Adrenal gland (tissue), 12 donors: ENCODE measurements around the gene AVPR2. TPM values are rescaled to one million over a fixed set of nuclear protein-coding genes. Genes with fewer than 3 reads are reported as not detected.

ENCODE experiments used
- DNase-seq, 7 donors: peaks; one replicate each; pipeline ENCODE4 v3.0.0-alpha.2; 2019 to 2020
- H3K27ac ChIP-seq, 5 donors: fragments of 200-600 bp; sonication (generic) in 4 of 5; 1 replicate in 3 of 5; 2 replicates in 2 of 5; pipeline versions ENCODE4 v1.5.1 to v1.8.0; 2016 to 2020; ENCODE audit warnings: mild to moderate bottlenecking in 1 of 5
- H3K27me3 ChIP-seq: fragments of 200-600 bp; 2 replicates; pipeline ENCODE4 v1.8.0; 2021
- H3K36me3 ChIP-seq, 2 donors: fragments of 200-600 bp; replicated peaks in 1 of 2; 1 replicate in 1 of 2; 2 replicates in 1 of 2; pipeline versions ENCODE4 v1.5.1 to v1.8.0; 2018 to 2022
- H3K4me1 ChIP-seq, 2 donors: fragments of 200-600 bp; replicated peaks in 1 of 2; 1 replicate in 1 of 2; 2 replicates in 1 of 2; pipeline versions ENCODE4 v1.5.1 to v1.8.0; 2018 to 2021
- H3K4me3 ChIP-seq, 4 donors: fragments of 200-600 bp; sonication (generic) in 3 of 4; one replicate each; pipeline ENCODE4 v1.5.1; 2016 to 2018
- H3K9me3 ChIP-seq, 3 donors: fragments of 200-600 bp; sonication (generic) in 1 of 3; replicated peaks in 1 of 3; 1 replicate in 2 of 3; 2 replicates in 1 of 3; pipeline versions ENCODE4 v1.5.1 to v1.8.0; 2016 to 2021
- CTCF ChIP-seq, 6 experiments: fragments of 450-650 bp in 4 of 6; fragments of 200-600 bp in 2 of 6; sonication (generic) in 1 of 6; IDR thresholded peaks; 1 replicate in 5 of 6; 2 replicates in 1 of 6; pipeline versions ENCODE4 v1.5.1 to v1.8.0; 2016 to 2021; ENCODE audit warnings: antibody characterized with exemption in 6 of 6, mild to moderate bottlenecking in 2 of 6, moderate library complexity in 1 of 6
- POLR2A ChIP-seq, 2 donors: fragments of 450-650 bp; IDR thresholded peaks; one replicate each; pipeline ENCODE4 v1.6.1; 2017; ENCODE audit warnings: antibody characterized with exemption in 2 of 2, mild to moderate bottlenecking in 2 of 2, moderate library complexity in 1 of 2
- WGBS, 4 donors: extraction: QIAGEN DNeasy Blood & Tissue Kit in 2 of 4; methylation state at CpG; one replicate each; pipeline versions ENCODE4 v1.1.5 to v1.1.7; 2013 to 2017; 5-methylcytosine and 5-hydroxymethylcytosine counted together
- intact Hi-C, 2 donors: fragments of 100-400 bp; cut with DNase I; formaldehyde crosslinking; loops; one replicate each; pipeline versions ENCODE4 v1.14.1 to v1.15.0; 2022 to 2023
- polyA plus RNA-seq, 3 donors: library from polyadenylated mRNA; stranded (reverse); fragments of 200-250 nt in 2 of 3; fragments of 350-450 nt in 1 of 3; fragmentation: Illumina TruSeq in 1 of 3; extraction: RNeasy Lipid Tissue Mini Kit (QIAGEN cat#74804) in 1 of 3; gene quantifications; one replicate each; pipeline ENCODE4 v1.2.3, GENCODE V29; 2013 to 2014
- total RNA-seq, 9 donors: library from RNA; depleted of rRNA in 4 of 9; stranded (reverse); fragments of >200 nt in 4 of 9; fragments of 120-200 nt in 1 of 9; fragmentation: NEBNext Ultra II Directional in 1 of 9; extraction: Animal tissue kit (Norgen Biotek cat#: 25700) in 1 of 9; gene quantifications; one replicate each; pipeline versions ENCODE4 v1.1.0 to v1.2.4, GENCODE V29; 2013 to 2023
- donor health status: healthy with polysubstance abuse.
- donor health status: Bipolar disorder and iron deficiency.
- donor health status: DM: yes; HTN: yes; CAD: no.
- donor health status: DM: no; HTN: no; CAD: no.
- donor health status: DM: no; HTN: no; CAD: no.
- donor health status: DM: yes; HTN: yes; CAD: no.

Gene AVPR2
- total and polyA plus RNA-seq, 12 donors, result 0.11 to 1.6 (median 0.69) TPM; not detected in 1

GRCh38 chrX:153888344-153888743 is 16.1 kb upstream of the AVPR2 start:
- Histone ChIP-seq H3K4me3 (no peak overlapping the region), H3K27me3 (peaks cover 58% of the 10 kb centered on the region), H3K27ac (no peak overlapping the region), H3K9me3 (no peaks in the 10 kb centered on the region), H3K4me1 (no peaks in the 10 kb centered on the region), H3K36me3 (no peaks in the 10 kb centered on the region)
- WGBS, 4 donors, result 58 to 74% (median 68%) methylated on average over 6 of the region's 6 CpGs; no CpG with 5 or more reads in 1 of the 4 donors
- intact Hi-C loops, result no loop called here
- TF ChIP-seq CTCF (IDR thresholded peaks at IDR 0.05) (no peak), POLR2A (IDR thresholded peaks at IDR 0.05) (no peak)
- DNase-seq, result no peak

- Histone ChIP-seq H3K4me3 (no peak overlapping the region), H3K4me1 (no peaks in the 10 kb centered on the region), H3K9me3 (no peaks in the 10 kb centered on the region), H3K36me3 (no peaks in the 10 kb centered on the region), H3K27me3 (peaks cover 51% of the 10 kb centered on the region), H3K27ac (no peak overlapping the region)
- WGBS, 4 donors, result 93 to 98% (median 95%) methylated on average over 6 of the region's 6 CpGs
- TF ChIP-seq POLR2A (IDR thresholded peaks at IDR 0.05) (no peak), CTCF (IDR thresholded peaks at IDR 0.05) (no peak)
- intact Hi-C loops, result no loop called here
- no peak for DNase-seq
Observed at GRCh38 chrX:153889123-153889522, 15.3 kb upstream of the AVPR2 start.

DNA sequence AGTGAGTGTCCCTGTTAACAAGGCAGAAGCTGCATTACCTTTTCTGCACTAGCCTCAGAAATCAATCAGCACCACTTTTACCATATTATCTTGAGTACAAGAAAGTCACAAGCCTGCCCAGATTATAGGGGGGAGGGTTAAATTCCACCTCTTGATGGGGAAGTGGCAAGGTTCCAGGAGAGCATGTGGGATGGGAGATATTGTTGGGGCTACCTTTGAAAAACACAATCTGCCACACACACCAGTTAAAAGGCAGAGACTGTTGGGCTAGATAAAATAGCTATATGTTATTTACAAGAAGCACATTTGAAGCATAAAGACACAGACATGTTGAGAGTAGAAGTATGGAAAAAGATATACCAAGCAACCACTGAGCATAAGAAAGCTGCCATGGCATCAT is 6.6 kb upstream of the AVPR2 start:
- intact Hi-C loops, result no loop called here
- no peak for DNase-seq

DNA sequence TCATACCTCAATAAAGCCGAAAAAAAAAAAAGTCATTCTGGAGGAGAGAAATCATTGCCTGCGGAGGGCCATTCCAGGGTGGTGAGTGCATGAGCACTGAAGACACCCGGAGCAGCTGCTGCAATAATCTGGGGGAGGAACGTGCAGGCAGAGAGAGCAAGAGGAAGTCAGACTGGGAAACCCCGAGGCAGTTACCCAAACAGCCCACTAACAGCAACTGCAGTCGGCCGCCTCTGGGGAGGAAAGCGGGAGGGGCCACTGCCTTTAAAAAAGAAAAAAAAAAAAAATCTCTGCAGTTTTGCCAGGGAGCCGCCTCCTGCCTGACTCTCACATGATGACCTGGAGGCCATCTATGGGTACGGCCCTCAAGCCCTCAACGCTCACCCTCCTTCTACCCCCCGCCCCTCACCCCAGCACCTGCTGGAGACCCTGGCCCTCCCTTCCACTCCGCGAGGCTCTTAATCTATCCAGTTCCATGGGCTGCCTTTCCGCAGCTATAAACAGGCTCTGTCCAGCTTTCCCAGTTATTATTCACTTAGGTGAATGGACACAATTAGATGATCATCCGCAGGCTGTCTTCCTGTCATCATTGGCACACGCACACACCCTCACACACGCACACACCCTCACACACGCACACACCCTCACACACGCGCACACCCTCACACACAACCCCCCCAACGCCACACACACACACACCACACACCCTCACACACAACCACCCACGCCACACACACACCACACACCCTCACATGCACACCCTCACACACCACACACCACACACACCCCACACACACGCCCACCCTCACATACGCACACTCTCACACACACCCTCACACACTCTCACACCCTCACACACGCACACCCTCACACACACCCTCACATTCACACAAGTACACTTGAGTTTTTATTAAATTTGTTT is 3.4 kb upstream of the AVPR2 start:
- no peak overlapping the region for H3K27ac ChIP-seq
- TF ChIP-seq CTCF (IDR thresholded peaks at IDR 0.05) (no peak), POLR2A (IDR thresholded peaks at IDR 0.05) (no peak)
- peaks cover 8% of the 10 kb centered on the region for H3K27me3 ChIP-seq
- WGBS, 4 donors, result 45 to 61% (median 56%) methylated on average over 16 to 26 of the region's 26 CpGs
- H3K4me1 ChIP-seq, result no peaks in the 10 kb centered on the region
- DNase-seq, result peak in 6 of 7 donors; percentile 19 to 70 (median 42)
- intact Hi-C loops, result no loop called here
- H3K9me3 ChIP-seq, result no peaks in the 10 kb centered on the region
- H3K36me3 ChIP-seq, result no peaks in the 10 kb centered on the region
- no peak overlapping the region for H3K4me3 ChIP-seq

More for the DNA sequence above, 6.6 kb upstream of the AVPR2 start:
- no peaks in the 10 kb centered on the region for H3K36me3 ChIP-seq
- H3K27me3 ChIP-seq, result no peaks in the 10 kb centered on the region
- no peaks in the 10 kb centered on the region for H3K9me3 ChIP-seq
- TF ChIP-seq POLR2A (IDR thresholded peaks at IDR 0.05), result no peak
- no peak for TF ChIP-seq CTCF (IDR thresholded peaks at IDR 0.05)
- no peak overlapping the region for H3K4me3 ChIP-seq
- no peak overlapping the region for H3K27ac ChIP-seq
- no peaks in the 10 kb centered on the region for H3K4me1 ChIP-seq
